ENCODE results near the gene CMSS1. TPM values are rescaled to one million over a fixed set of nuclear protein-coding genes. Genes with fewer than 3 reads are reported as not detected.

The CMSS1 gene
- total RNA-seq, 1 experiment from 2014 or later = 117 TPM

GRCh38 chr3:99843590-99844258 lies 26.1 kb downstream of the CMSS1 start:
- no peak overlapping the region for H3K27ac Mint-ChIP-seq (ENCODE audit: low read depth, unreplicated experiment)

DNA sequence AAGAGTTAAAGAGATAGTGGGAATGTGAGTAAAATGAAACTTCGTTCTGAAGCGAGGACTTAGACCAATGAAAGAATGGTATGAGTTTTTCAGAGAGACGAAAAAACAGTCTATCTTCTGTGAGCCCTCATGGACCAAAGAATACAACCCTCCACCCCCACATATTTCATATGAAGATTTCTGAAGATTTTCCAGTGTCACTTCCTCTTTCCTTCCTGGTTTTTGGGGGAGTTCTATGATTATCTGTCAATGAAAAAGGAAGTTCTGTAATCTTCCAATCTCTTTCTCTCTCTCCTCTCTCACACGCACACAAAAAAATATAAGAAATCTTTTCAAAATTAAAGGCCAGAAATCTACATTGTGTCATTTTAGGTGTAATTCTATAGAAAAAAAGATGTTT lies 27.7 kb downstream of the CMSS1 start:
- TF ChIP-seq CTCF (IDR thresholded peaks at IDR 0.05; ENCODE audit: unreplicated experiment) = no peak
- Mint-ChIP-seq H3K27me3 (ENCODE audit: insufficient read depth, unreplicated experiment) (no peaks in the 10 kb centered on the region), H3K9me3 (ENCODE audit: unreplicated experiment) (no peaks in the 10 kb centered on the region), H3K4me1 (ENCODE audit: insufficient read depth, unreplicated experiment) (no peaks in the 10 kb centered on the region), H3K27ac (ENCODE audit: low read depth, unreplicated experiment) (no peak overlapping the region), H3K36me3 (ENCODE audit: insufficient read depth, unreplicated experiment) (peaks cover 6% of the 10 kb centered on the region), H3K4me3 (ENCODE audit: unreplicated experiment) (no peak overlapping the region)
- POLR2A ChIA-PET = no interaction called here
- no TSS peak for BruUV-seq (replicated peaks)
- no peak for DNase-seq (ENCODE audit: unreplicated experiment)
- intact Hi-C loops (cut with micrococcal nuclease) = loop anchor here (5.0 kb wide), 1 partner anchor 77 kb away; no protein-coding TSS in a partner anchor
- CTCF ChIA-PET = interaction anchor here (1.8 to 2.6 kb wide), 4 partner anchors 13 to 416 kb away, joined by 5 to 42 read pairs (median 13); partner anchors contain the start of gene TBC1D23

More at GRCh38 chr3:99843590-99844258, 26.1 kb downstream of the CMSS1 start:
- H3K9me3 Mint-ChIP-seq (ENCODE audit: unreplicated experiment) = no peaks in the 10 kb centered on the region
- no peaks in the 10 kb centered on the region for H3K27me3 Mint-ChIP-seq (ENCODE audit: insufficient read depth, unreplicated experiment)
- H3K4me1 Mint-ChIP-seq (ENCODE audit: insufficient read depth, unreplicated experiment) = no peaks in the 10 kb centered on the region
- peaks cover 6% of the 10 kb centered on the region for H3K36me3 Mint-ChIP-seq (ENCODE audit: insufficient read depth, unreplicated experiment)
- intact Hi-C loops (cut with micrococcal nuclease) = loop anchor here (1.0 kb wide), 4 partner anchors 164 to 411 kb away; no protein-coding TSS in a partner anchor
- CTCF ChIA-PET = interaction anchor here (0.5 to 2.6 kb wide), 59 partner anchors 9 to 1381 kb away, joined by 3 to 42 read pairs (median 5); partner anchors contain the start of gene TBC1D23
- no TSS peak for BruUV-seq (replicated peaks)
- POLR2A ChIA-PET = interaction anchor here (0.7 to 1.5 kb wide), 8 partner anchors 22 to 419 kb away, joined by 3 to 5 read pairs (median 4); no protein-coding TSS in a partner anchor
- no peak for TF ChIP-seq CTCF (IDR thresholded peaks at IDR 0.05; ENCODE audit: unreplicated experiment)
- no peak for DNase-seq (ENCODE audit: unreplicated experiment)
- no peak overlapping the region for H3K4me3 Mint-ChIP-seq (ENCODE audit: unreplicated experiment)

- no peak overlapping the region for H3K4me3 Mint-ChIP-seq (ENCODE audit: unreplicated experiment)
- H3K9me3 Mint-ChIP-seq (ENCODE audit: unreplicated experiment) = no peaks in the 10 kb centered on the region
- BruUV-seq (replicated peaks) = no TSS peak
- POLR2A ChIA-PET = interaction anchor here (0.7 to 1.9 kb wide), 10 partner anchors 12 to 202 kb away, joined by 3 to 8 read pairs (median 4); no protein-coding TSS in a partner anchor
- CTCF ChIA-PET = interaction anchor here (0.8 to 2.1 kb wide), 7 partner anchors 14 to 415 kb away, joined by 3 to 11 read pairs (median 5); partner anchors contain the start of gene TBC1D23
- H3K4me1 Mint-ChIP-seq (ENCODE audit: insufficient read depth, unreplicated experiment) = no peaks in the 10 kb centered on the region
- intact Hi-C loops (cut with micrococcal nuclease) = loop anchor here (1.0 to 5.0 kb wide), 2 partner anchors 76 to 196 kb away; no protein-coding TSS in a partner anchor
- H3K27ac Mint-ChIP-seq (ENCODE audit: low read depth, unreplicated experiment) = peak overlapping the region; percentile 68
- peaks cover 6% of the 10 kb centered on the region for H3K36me3 Mint-ChIP-seq (ENCODE audit: insufficient read depth, unreplicated experiment)
- TF ChIP-seq CTCF (IDR thresholded peaks at IDR 0.05; ENCODE audit: unreplicated experiment) = no peak
- H3K27me3 Mint-ChIP-seq (ENCODE audit: insufficient read depth, unreplicated experiment) = no peaks in the 10 kb centered on the region
- DNase-seq (ENCODE audit: unreplicated experiment) = no peak
Measured at GRCh38 chr3:99845999-99846398, 28.3 kb downstream of the CMSS1 start.

DNA sequence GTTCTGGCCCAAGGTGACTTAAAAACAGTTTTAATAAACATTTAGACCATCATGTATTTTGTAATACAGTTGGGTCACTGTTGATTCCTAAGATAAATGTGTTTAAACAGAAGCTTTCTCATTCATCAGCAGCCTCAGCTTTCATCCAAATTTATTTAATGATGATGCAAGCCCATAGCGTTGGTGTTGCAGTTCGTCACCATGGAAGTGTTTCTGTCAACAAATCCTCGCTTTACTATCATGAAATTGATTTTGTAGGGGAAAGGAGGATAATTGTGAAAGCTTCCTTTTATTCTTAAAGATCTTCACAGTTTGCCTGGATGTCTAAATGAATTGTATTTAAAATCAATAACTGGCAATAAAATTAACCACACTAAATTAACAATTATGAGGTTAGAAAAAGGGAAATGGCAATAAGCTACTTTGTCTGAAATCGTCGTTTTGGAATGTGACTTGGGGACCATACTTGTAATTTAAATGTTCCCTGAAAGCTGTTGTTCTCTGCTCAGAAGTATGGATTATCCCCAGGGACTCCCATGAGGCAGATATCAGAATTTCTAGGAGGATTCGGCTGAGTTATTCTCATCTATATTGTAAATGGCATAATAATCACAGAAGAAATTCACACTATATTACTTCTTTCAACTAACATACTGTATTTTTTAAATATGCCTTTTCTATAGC lies 29.0 kb downstream of the CMSS1 start:
- Mint-ChIP-seq H3K27me3 (ENCODE audit: insufficient read depth, unreplicated experiment) (no peaks in the 10 kb centered on the region), H3K4me1 (ENCODE audit: insufficient read depth, unreplicated experiment) (no peaks in the 10 kb centered on the region), H3K27ac (ENCODE audit: low read depth, unreplicated experiment) (peak overlapping the region; percentile 68), H3K4me3 (ENCODE audit: unreplicated experiment) (no peak overlapping the region), H3K36me3 (ENCODE audit: insufficient read depth, unreplicated experiment) (peaks cover 6% of the 10 kb centered on the region), H3K9me3 (ENCODE audit: unreplicated experiment) (no peaks in the 10 kb centered on the region)
- BruUV-seq (replicated peaks) = no TSS peak
- peak; percentile 31 for DNase-seq (ENCODE audit: unreplicated experiment)
- POLR2A ChIA-PET = interaction anchor here (0.6 to 1.9 kb wide), 13 partner anchors 12 to 674 kb away, joined by 3 to 8 read pairs (median 4); partner anchors contain the start of gene TBC1D23
- CTCF ChIA-PET = interaction anchor here (0.6 to 2.1 kb wide), 13 partner anchors 13 to 414 kb away, joined by 3 to 11 read pairs (median 4); partner anchors contain the start of gene TBC1D23
- intact Hi-C loops (cut with micrococcal nuclease) = loop anchor here (1.0 to 5.0 kb wide), 2 partner anchors 76 to 196 kb away; no protein-coding TSS in a partner anchor
- TF ChIP-seq CTCF (IDR thresholded peaks at IDR 0.05; ENCODE audit: unreplicated experiment) = no peak

Measured in MCF 10A (cell line).